WI38 (cell line): ENCODE measurements around the gene LAMA4.

Experiments used
- H3K4me3 ChIP-seq: 2 replicates; pipeline ENCODE4 v1.5.1; 2011; ENCODE audit warnings: low read depth, mild to moderate bottlenecking, control low read depth, low read length
- CTCF ChIP-seq: IDR thresholded peaks from 2 replicates; pipeline ENCODE4 v1.5.1; 2012; ENCODE audit warnings: low read depth, mild to moderate bottlenecking, control low read depth, low read length

Gene LAMA4

GRCh38 chr6:112128208-112128607, 126.2 kb downstream of the LAMA4 start:
- no peak for TF ChIP-seq CTCF
- H3K4me3 ChIP-seq, result no peak overlapping the region

GRCh38 chr6:112123982-112124381, 130.4 kb downstream of the LAMA4 start:
- no peak overlapping the region for H3K4me3 ChIP-seq
- TF ChIP-seq CTCF, result no peak

- H3K4me3 ChIP-seq, result no peak overlapping the region
- no peak for TF ChIP-seq CTCF
These were observed 131.6 kb downstream of the LAMA4 start for GRCh38 chr6:112122756-112123155.

GRCh38 chr6:112118034-112118433, 136.3 kb downstream of the LAMA4 start:
- TF ChIP-seq CTCF, result no peak
- H3K4me3 ChIP-seq, result no peak overlapping the region

GRCh38 chr6:112117554-112117953, 136.8 kb downstream of the LAMA4 start:
- H3K4me3 ChIP-seq, result no peak overlapping the region
- TF ChIP-seq CTCF, result no peak

- no peak for TF ChIP-seq CTCF
- no peak overlapping the region for H3K4me3 ChIP-seq
These were observed 138.1 kb downstream of the LAMA4 start for GRCh38 chr6:112116221-112116620.

GRCh38 chr6:112114577-112115223, 139.7 kb downstream of the LAMA4 start:
- H3K4me3 ChIP-seq, result no peak overlapping the region
- no peak for TF ChIP-seq CTCF
